ENCODE measurements around the gene TRIM69.
"Not testable (repeated sequence)": the region's sequence is repeated elsewhere in the genome, so short reads cannot be mapped to it uniquely, and the experiment has no call there.

The TRIM69 gene

GRCh38 chr15:44736181-44736765 is at the start of gene TRIM69:
Gene TRIM69 (plus strand): TSS chr15:44736528. CDS start chr15:44736705, 177 bp downstream.
- DNase-seq (ENCODE audit: low spot score), result no peak

- not testable (repeated sequence) for DNase-seq (ENCODE audit: low spot score)
Measured at GRCh38 chr15:44689318-44689717, 47.0 kb upstream of the TRIM69 start.

- not testable (repeated sequence) for DNase-seq (ENCODE audit: low spot score)
Measured at GRCh38 chr15:44690245-44690644, 46.1 kb upstream of the TRIM69 start.

- no peak for DNase-seq (ENCODE audit: low spot score)
Measured at GRCh38 chr15:44692659-44693058, 43.7 kb upstream of the TRIM69 start.

GRCh38 chr15:44694416-44694815 is 41.9 kb upstream of the TRIM69 start:
- no peak for DNase-seq (ENCODE audit: low spot score)

- DNase-seq (ENCODE audit: low spot score), result no peak
Measured at GRCh38 chr15:44695294-44695693, 41.0 kb upstream of the TRIM69 start.

GRCh38 chr15:44697014-44697413 is 39.3 kb upstream of the TRIM69 start:
- no peak for DNase-seq (ENCODE audit: low spot score)

GRCh38 chr15:44698641-44699040 is 37.7 kb upstream of the TRIM69 start:
- no peak for DNase-seq (ENCODE audit: low spot score)

GRCh38 chr15:44700676-44701075 is 35.7 kb upstream of the TRIM69 start:
- not testable (repeated sequence) for DNase-seq (ENCODE audit: low spot score)

- DNase-seq (ENCODE audit: low spot score), result no peak
Measured at GRCh38 chr15:44705986-44706385, 30.3 kb upstream of the TRIM69 start.

GRCh38 chr15:44706401-44706800 is 29.9 kb upstream of the TRIM69 start:
- DNase-seq (ENCODE audit: low spot score), result no peak

GRCh38 chr15:44706946-44707636 is 29.2 kb upstream of the TRIM69 start:
- no peak for DNase-seq (ENCODE audit: low spot score)

- DNase-seq (ENCODE audit: low spot score), result no peak
Measured at GRCh38 chr15:44710236-44711095, 25.9 kb upstream of the TRIM69 start.

GRCh38 chr15:44711096-44711742 is 25.1 kb upstream of the TRIM69 start, which contains the start of the genes B2M and PATL2:
Gene B2M (plus strand): TSS chr15:44711517. CDS start chr15:44711547, 30 bp downstream.
Gene PATL2 (minus strand): TSS chr15:44711323. CDS start chr15:44676490, 34,833 bp downstream.
- DNase-seq (ENCODE audit: low spot score), result peak; percentile 95

GRCh38 chr15:44711743-44712345 is 24.5 kb upstream of the TRIM69 start:
- peak; percentile 19 for DNase-seq (ENCODE audit: low spot score)

GRCh38 chr15:44712346-44713005 is 23.9 kb upstream of the TRIM69 start:
- DNase-seq (ENCODE audit: low spot score), result peak; percentile 50

- DNase-seq (ENCODE audit: low spot score), result no peak
Measured at GRCh38 chr15:44713006-44713966, 23.0 kb upstream of the TRIM69 start.

- DNase-seq (ENCODE audit: low spot score), result no peak
Measured at GRCh38 chr15:44715142-44715796, 21.1 kb upstream of the TRIM69 start.

GRCh38 chr15:44715797-44716334 is 20.5 kb upstream of the TRIM69 start:
- DNase-seq (ENCODE audit: low spot score), result no peak

Data from AG08396 (cell line).